PC-9 (cell line): Measurements from ENCODE around the gene DRGX. TPM values are rescaled to one million over a fixed set of nuclear protein-coding genes. Genes with fewer than 3 reads are reported as not detected.

Source experiments
- BruUV-seq: library from RNA; stranded (reverse); fragments of 400-500 nt; replicated peaks from 2 replicates; lab custom pipeline; 2021; lab: Mats Ljungman, UMichigan
- CTCF ChIA-PET: fragments of 300-600 bp; sonication (Branson Sonifier 250); formaldehyde crosslinking; loops from one replicate; lab custom pipeline; 2022; ENCODE audit warnings: antibody characterized with exemption; lab: Charles Lee
- POLR2A ChIA-PET: fragments of 300-600 bp; sonication (Branson Sonifier 250); formaldehyde crosslinking; loops from one replicate; lab custom pipeline; 2022; ENCODE audit warnings: antibody characterized with exemption; ENCODE audit not compliant: unreplicated experiment; lab: Charles Lee
- DNase-seq, 2 experiments: peaks; one replicate each; pipeline versions ENCODE4 v3.0.0 to v3.0.0-alpha.2; 2015 to 2022; ENCODE audit warnings: mixed read lengths in 1 of 2
- H2AFZ ChIP-seq: fragments of 200-600 bp; sonication (generic); 2 replicates; pipeline ENCODE4 v1.8.1; 2017; ENCODE audit warnings: antibody characterized with exemption
- H3F3A ChIP-seq: fragments of 200-600 bp; sonication (generic); 2 replicates; pipeline ENCODE4 v1.8.1; 2017; ENCODE audit warnings: antibody characterized with exemption, mild to moderate bottlenecking, low read depth; ENCODE audit not compliant: insufficient read depth
- H3K27ac ChIP-seq: fragments of 200-600 bp; sonication (generic); 2 replicates; pipeline ENCODE4 v1.6.1; 2016; ENCODE audit warnings: mixed run types
- H3K27me3 ChIP-seq: fragments of 200-600 bp; sonication (generic); 2 replicates; pipeline ENCODE4 v1.6.1; 2016; ENCODE audit warnings: low read depth, mixed run types; ENCODE audit not compliant: insufficient read depth
- H3K36me3 ChIP-seq: fragments of 200-600 bp; sonication (generic); 2 replicates; pipeline ENCODE4 v1.6.1; 2016; ENCODE audit warnings: low read depth, mixed run types
- H3K4me1 ChIP-seq: fragments of 200-600 bp; sonication (generic); replicated peaks from 2 replicates; pipeline ENCODE4 v1.6.1; 2016; ENCODE audit warnings: mixed run types; ENCODE audit not compliant: insufficient read depth
- H3K4me2 ChIP-seq: fragments of 200-600 bp; sonication (generic); 2 replicates; pipeline ENCODE4 v1.6.1; 2017; ENCODE audit warnings: mixed run types
- H3K4me3 ChIP-seq: fragments of 200-600 bp; sonication (generic); 2 replicates; pipeline ENCODE4 v1.6.1; 2016; ENCODE audit warnings: mixed run types
- H3K79me2 ChIP-seq: fragments of 200-600 bp; sonication (generic); 2 replicates; pipeline ENCODE4 v1.6.1; 2017; ENCODE audit warnings: low read depth, mixed run types
- H3K9me2 ChIP-seq: fragments of 200-600 bp; sonication (generic); 2 replicates; pipeline ENCODE4 v1.8.1; 2017; ENCODE audit warnings: mild to moderate bottlenecking; ENCODE audit not compliant: insufficient read depth
- H3K9me3 ChIP-seq: fragments of 200-600 bp; sonication (generic); 2 replicates; pipeline ENCODE4 v1.8.1; 2016; ENCODE audit warnings: low read depth; ENCODE audit not compliant: insufficient read depth
- H4K20me1 ChIP-seq: fragments of 200-600 bp; sonication (generic); 2 replicates; pipeline ENCODE4 v1.8.1; 2017; ENCODE audit not compliant: insufficient read depth
- CTCF ChIP-seq: fragments of 200-600 bp; sonication (generic); conservative IDR thresholded peaks from 2 replicates; pipeline ENCODE4 v1.6.1; 2017; ENCODE audit warnings: mixed run types, antibody characterized with exemption, mild to moderate bottlenecking, moderate library complexity
- EZH2 ChIP-seq: fragments of 200-600 bp; sonication (generic); IDR thresholded peaks from 2 replicates; pipeline ENCODE4 v1.8.0; 2017; ENCODE audit warnings: antibody characterized with exemption, low read depth
- intact Hi-C: fragments of 100-400 bp; cut with micrococcal nuclease; formaldehyde crosslinking; loops from one replicate; pipeline ENCODE4 v1.10.0; 2022; ENCODE audit not compliant: unreplicated experiment
- total RNA-seq: library from RNA; stranded (reverse); gene quantifications from 2 replicates; pipeline ENCODE4 v1.2.3, GENCODE V29; 2021

The DRGX gene
- total RNA-seq, 1 experiment from 2014 or later: not detected

GRCh38 chr10:49319206-49319605 lies 76.7 kb downstream of the DRGX start:
- no peaks in the 10 kb centered on the region for H3K4me1 ChIP-seq
- intact Hi-C loops: no loop called here

DNA sequence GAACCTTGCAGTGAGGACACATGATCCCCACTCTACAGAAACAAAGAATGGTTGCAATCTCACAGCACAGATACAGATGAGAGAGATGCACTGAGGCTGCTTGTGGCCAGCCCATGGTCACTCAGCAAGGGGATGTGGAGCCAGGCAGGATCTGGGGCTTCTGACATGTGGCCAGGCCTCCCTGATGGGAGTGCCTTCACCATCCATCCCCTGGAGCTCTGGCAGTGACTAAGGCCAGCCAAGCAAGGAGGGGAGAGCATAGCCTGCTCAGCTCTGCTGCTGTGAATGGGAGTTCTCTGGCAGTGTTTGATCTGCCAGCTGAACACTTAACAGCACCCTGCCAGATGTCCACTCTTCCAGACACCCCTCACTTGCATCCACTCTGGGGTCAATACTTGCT lies 77.1 kb downstream of the DRGX start:
- ChIA-PET CTCF (no interaction called here), POLR2A (no interaction called here)
- Histone ChIP-seq H3K79me2 (no peaks in the 10 kb centered on the region), H3K9me3 (no peaks in the 10 kb centered on the region), H3K4me2 (no peak overlapping the region), H2AFZ (no peak overlapping the region), H3K27me3 (peaks cover 33% of the 10 kb centered on the region), H3K9me2 (no peaks in the 10 kb centered on the region), H3K27ac (no peak overlapping the region), H3K4me1 (no peaks in the 10 kb centered on the region), H3K36me3 (no peaks in the 10 kb centered on the region), H3K4me3 (no peak overlapping the region), H3F3A (no peaks in the 10 kb centered on the region), H4K20me1 (no peaks in the 10 kb centered on the region)
- no peak for DNase-seq
- BruUV-seq: no TSS peak
- intact Hi-C loops: no loop called here
- no peak for TF ChIP-seq EZH2
- no peak for TF ChIP-seq CTCF

More at GRCh38 chr10:49319206-49319605, 76.7 kb downstream of the DRGX start:
- Histone ChIP-seq H2AFZ (no peak overlapping the region), H3K79me2 (no peaks in the 10 kb centered on the region), H3K9me3 (no peaks in the 10 kb centered on the region), H3K27me3 (peaks cover 36% of the 10 kb centered on the region), H3K4me2 (no peak overlapping the region), H3F3A (no peaks in the 10 kb centered on the region), H3K27ac (no peak overlapping the region), H3K36me3 (no peaks in the 10 kb centered on the region), H4K20me1 (no peaks in the 10 kb centered on the region), H3K9me2 (no peaks in the 10 kb centered on the region), H3K4me3 (no peak overlapping the region)
- ChIA-PET CTCF (no interaction called here), POLR2A (no interaction called here)
- DNase-seq: no peak
- no TSS peak for BruUV-seq
- no peak for TF ChIP-seq EZH2
- TF ChIP-seq CTCF: no peak

GRCh38 chr10:49318028-49318427 lies 77.9 kb downstream of the DRGX start:
- H3K4me3 ChIP-seq: no peak overlapping the region
- no peaks in the 10 kb centered on the region for H3K79me2 ChIP-seq
- H3K9me2 ChIP-seq: no peaks in the 10 kb centered on the region
- no peaks in the 10 kb centered on the region for H4K20me1 ChIP-seq
- H3K27me3 ChIP-seq: peaks cover 33% of the 10 kb centered on the region
- ChIA-PET CTCF (no interaction called here), POLR2A (no interaction called here)
- no peaks in the 10 kb centered on the region for H3K9me3 ChIP-seq
- H3K4me1 ChIP-seq: no peaks in the 10 kb centered on the region
- no peak for DNase-seq
- no peak overlapping the region for H2AFZ ChIP-seq
- H3K4me2 ChIP-seq: no peak overlapping the region
- no peaks in the 10 kb centered on the region for H3K36me3 ChIP-seq
- no peak overlapping the region for H3K27ac ChIP-seq
- H3F3A ChIP-seq: no peaks in the 10 kb centered on the region
- no TSS peak for BruUV-seq
- TF ChIP-seq CTCF (no peak), EZH2 (no peak)
- intact Hi-C loops: no loop called here
